Keratinocyte (primary cell): ENCODE measurements around the gene TLL1.

Experiments used
- EZH2 ChIP-seq: IDR thresholded peaks from one replicate; pipeline ENCODE4 v1.6.1; 2012; ENCODE audit warnings: inconsistent platforms, mild to moderate bottlenecking, low read length, moderate library complexity
- TF ChIP-seq, protein P1 (sequence below), 3 experiments: IDR thresholded peaks in 1 of 3; conservative IDR thresholded peaks in 1 of 3; optimal IDR thresholded peaks in 1 of 3; 2 replicates in 2 of 3; 3 replicates in 1 of 3; pipeline versions ENCODE3 to v1.5.1; 2011; ENCODE audit warnings: low read length in 3 of 3, mild to moderate bottlenecking in 3 of 3, moderate library complexity in 2 of 3, control low read depth in 1 of 3, inconsistent platforms in 1 of 3; ENCODE audit not compliant: insufficient read depth in 2 of 3; ENCODE audit errors: extremely low read depth in 1 of 3

DNA sequence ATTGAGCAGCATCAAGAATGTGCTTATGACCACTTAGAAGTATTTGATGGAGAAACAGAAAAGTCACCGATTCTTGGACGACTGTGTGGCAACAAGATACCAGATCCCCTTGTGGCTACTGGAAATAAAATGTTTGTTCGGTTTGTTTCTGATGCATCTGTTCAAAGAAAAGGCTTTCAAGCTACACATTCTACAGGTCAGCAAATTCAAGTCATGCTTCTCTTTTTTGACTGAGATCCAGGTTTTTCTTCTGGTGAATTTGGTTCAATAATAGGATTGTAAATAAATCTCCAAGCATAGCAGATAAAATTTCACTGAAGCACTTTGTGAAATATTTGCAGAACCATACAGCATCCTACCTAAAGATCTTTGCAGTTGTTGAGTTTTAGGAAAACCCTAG lies 218.1 kb downstream of the TLL1 start:
- TF ChIP-seq, protein P1, sequence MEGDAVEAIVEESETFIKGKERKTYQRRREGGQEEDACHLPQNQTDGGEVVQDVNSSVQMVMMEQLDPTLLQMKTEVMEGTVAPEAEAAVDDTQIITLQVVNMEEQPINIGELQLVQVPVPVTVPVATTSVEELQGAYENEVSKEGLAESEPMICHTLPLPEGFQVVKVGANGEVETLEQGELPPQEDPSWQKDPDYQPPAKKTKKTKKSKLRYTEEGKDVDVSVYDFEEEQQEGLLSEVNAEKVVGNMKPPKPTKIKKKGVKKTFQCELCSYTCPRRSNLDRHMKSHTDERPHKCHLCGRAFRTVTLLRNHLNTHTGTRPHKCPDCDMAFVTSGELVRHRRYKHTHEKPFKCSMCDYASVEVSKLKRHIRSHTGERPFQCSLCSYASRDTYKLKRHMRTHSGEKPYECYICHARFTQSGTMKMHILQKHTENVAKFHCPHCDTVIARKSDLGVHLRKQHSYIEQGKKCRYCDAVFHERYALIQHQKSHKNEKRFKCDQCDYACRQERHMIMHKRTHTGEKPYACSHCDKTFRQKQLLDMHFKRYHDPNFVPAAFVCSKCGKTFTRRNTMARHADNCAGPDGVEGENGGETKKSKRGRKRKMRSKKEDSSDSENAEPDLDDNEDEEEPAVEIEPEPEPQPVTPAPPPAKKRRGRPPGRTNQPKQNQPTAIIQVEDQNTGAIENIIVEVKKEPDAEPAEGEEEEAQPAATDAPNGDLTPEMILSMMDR (optimal IDR thresholded peaks at IDR 0.05 in 1 of 3, IDR thresholded peaks at IDR 0.05 in 1 of 3, conservative IDR thresholded peaks at IDR 0.05 in 1 of 3; ENCODE audit: extremely low read depth in 1 of 3, insufficient read depth in 2 of 3, low read length in 3 of 3): no peak
- no peak for TF ChIP-seq EZH2
